ENCODE data around the gene NDC80. TPM values are rescaled to one million over a fixed set of nuclear protein-coding genes. Genes with fewer than 3 reads are reported as not detected.
"Not testable (repeated sequence)": the region's sequence is repeated elsewhere in the genome, so short reads cannot be mapped to it uniquely, and the experiment has no call there.

The NDC80 gene
- 100 to 1,000 TPM in 1 of 2 experiments, 10 to 100 TPM in 1; 91.3 to 103 TPM for total RNA-seq

GRCh38 chr18:2571200-2572170 is at the start of gene NDC80, which contains the start of gene METTL4:
Gene NDC80 (plus strand): TSS chr18:2571557. CDS start chr18:2572986, 1,429 bp downstream.
Gene METTL4 (minus strand): TSS chr18:2571505. CDS start chr18:2567216, 4,289 bp downstream.
- H3K4me1 Mint-ChIP-seq (ENCODE audit: low read depth) = peaks cover 47% of the 10 kb centered on the region
- CTCF ChIA-PET = interaction anchor here (0.6 to 2.8 kb wide), 11 partner anchors 10 to 1094 kb away, joined by 3 to 11 read pairs (median 3); no protein-coding TSS in a partner anchor
- H3K36me3 Mint-ChIP-seq (ENCODE audit: low read depth) = peaks cover 65% of the 10 kb centered on the region
- H3K9me3 Mint-ChIP-seq (ENCODE audit: insufficient read depth) = no peaks in the 10 kb centered on the region
- H3K27ac Mint-ChIP-seq = peak within 1 kb of the TSS; percentile 99
- POLR2A ChIA-PET = interaction anchor here (0.6 to 6.7 kb wide), 18 partner anchors 8 to 1763 kb away, joined by 3 to 56 read pairs (median 3); partner anchors contain the start of genes MYL12B and SMCHD1
- no peaks in the 10 kb centered on the region for H3K27me3 Mint-ChIP-seq (ENCODE audit: low read depth)
- peak; percentile 90 for DNase-seq
- H3K4me3 Mint-ChIP-seq = peak within 1 kb of the TSS; percentile 98
- peak; percentile 81 for ATAC-seq

- peaks cover 2% of the 10 kb centered on the region for H3K36me3 Mint-ChIP-seq (ENCODE audit: low read depth)
- ChIA-PET CTCF (interaction anchor here (1.1 kb wide), 1 partner anchor 20 kb away, joined by 3 read pairs; no protein-coding TSS in a partner anchor), POLR2A (no interaction called here)
- DNase-seq = no peak
- no peak overlapping the region for H3K4me3 Mint-ChIP-seq
- no peaks in the 10 kb centered on the region for H3K27me3 Mint-ChIP-seq (ENCODE audit: low read depth)
- no peak overlapping the region for H3K27ac Mint-ChIP-seq
- ATAC-seq = no peak
- no peaks in the 10 kb centered on the region for H3K9me3 Mint-ChIP-seq (ENCODE audit: insufficient read depth)
- no peaks in the 10 kb centered on the region for H3K4me1 Mint-ChIP-seq (ENCODE audit: low read depth)
These were observed 49.2 kb upstream of the NDC80 start for GRCh38 chr18:2522112-2522511.

- H3K9me3 Mint-ChIP-seq (ENCODE audit: insufficient read depth); H3K4me3 Mint-ChIP-seq; ATAC-seq; H3K36me3 Mint-ChIP-seq (ENCODE audit: low read depth); H3K27me3 Mint-ChIP-seq (ENCODE audit: low read depth); H3K4me1 Mint-ChIP-seq (ENCODE audit: low read depth); H3K27ac Mint-ChIP-seq; DNase-seq; POLR2A ChIA-PET: not testable (repeated sequence)
- CTCF ChIA-PET = interaction anchor here (0.9 kb wide), 1 partner anchor 17 kb away, joined by 4 read pairs; no protein-coding TSS in a partner anchor
These were observed 46.6 kb upstream of the NDC80 start for GRCh38 chr18:2524794-2525198.

- Mint-ChIP-seq H3K4me1 (ENCODE audit: low read depth) (no peaks in the 10 kb centered on the region), H3K27ac (no peak overlapping the region), H3K36me3 (ENCODE audit: low read depth) (no peaks in the 10 kb centered on the region), H3K27me3 (ENCODE audit: low read depth) (no peaks in the 10 kb centered on the region), H3K9me3 (ENCODE audit: insufficient read depth) (no peaks in the 10 kb centered on the region), H3K4me3 (no peak overlapping the region)
- DNase-seq (no peak), ATAC-seq (no peak)
- ChIA-PET POLR2A (no interaction called here), CTCF (no interaction called here)
These were observed 45.0 kb upstream of the NDC80 start for GRCh38 chr18:2526329-2526728.

- no peak overlapping the region for H3K4me3 Mint-ChIP-seq
- DNase-seq = no peak
- CTCF ChIA-PET = no interaction called here
- no peaks in the 10 kb centered on the region for H3K9me3 Mint-ChIP-seq (ENCODE audit: insufficient read depth)
- POLR2A ChIA-PET = no interaction called here
- no peaks in the 10 kb centered on the region for H3K4me1 Mint-ChIP-seq (ENCODE audit: low read depth)
- H3K27me3 Mint-ChIP-seq (ENCODE audit: low read depth) = no peaks in the 10 kb centered on the region
- ATAC-seq = no peak
- no peak overlapping the region for H3K27ac Mint-ChIP-seq
- peaks cover 9% of the 10 kb centered on the region for H3K36me3 Mint-ChIP-seq (ENCODE audit: low read depth)
These were observed 42.2 kb upstream of the NDC80 start for GRCh38 chr18:2529154-2529553.

GRCh38 chr18:2531751-2532150 is 39.6 kb upstream of the NDC80 start:
- peaks cover 10% of the 10 kb centered on the region for H3K36me3 Mint-ChIP-seq (ENCODE audit: low read depth)
- no peak overlapping the region for H3K4me3 Mint-ChIP-seq
- ChIA-PET CTCF (interaction anchor here (0.6 to 1.3 kb wide), 2 partner anchors 15 to 195 kb away, joined by 3 to 4 read pairs; no protein-coding TSS in a partner anchor), POLR2A (no interaction called here)
- no peaks in the 10 kb centered on the region for H3K27me3 Mint-ChIP-seq (ENCODE audit: low read depth)
- ATAC-seq = no peak
- H3K27ac Mint-ChIP-seq = no peak overlapping the region
- no peaks in the 10 kb centered on the region for H3K9me3 Mint-ChIP-seq (ENCODE audit: insufficient read depth)
- no peak for DNase-seq
- H3K4me1 Mint-ChIP-seq (ENCODE audit: low read depth) = no peaks in the 10 kb centered on the region

- CTCF ChIA-PET = no interaction called here
These were observed 38.6 kb upstream of the NDC80 start for GRCh38 chr18:2532797-2533196.

GRCh38 chr18:2534906-2535305 is 36.5 kb upstream of the NDC80 start:
- Mint-ChIP-seq H3K27me3 (ENCODE audit: low read depth) (no peaks in the 10 kb centered on the region), H3K4me3 (no peak overlapping the region), H3K27ac (no peak overlapping the region), H3K9me3 (ENCODE audit: insufficient read depth) (no peaks in the 10 kb centered on the region), H3K4me1 (ENCODE audit: low read depth) (no peaks in the 10 kb centered on the region), H3K36me3 (ENCODE audit: low read depth) (peaks cover 18% of the 10 kb centered on the region)
- POLR2A ChIA-PET = no interaction called here
- ATAC-seq (no peak), DNase-seq (no peak)
- CTCF ChIA-PET = interaction anchor here (1.5 kb wide), 1 partner anchor 12 kb away, joined by 4 read pairs; no protein-coding TSS in a partner anchor

More at GRCh38 chr18:2532797-2533196, 38.6 kb upstream of the NDC80 start:
- DNase-seq (no peak), ATAC-seq (no peak)
- Mint-ChIP-seq H3K27me3 (ENCODE audit: low read depth) (no peaks in the 10 kb centered on the region), H3K36me3 (ENCODE audit: low read depth) (peaks cover 13% of the 10 kb centered on the region), H3K27ac (no peak overlapping the region), H3K9me3 (ENCODE audit: insufficient read depth) (no peaks in the 10 kb centered on the region), H3K4me1 (ENCODE audit: low read depth) (no peaks in the 10 kb centered on the region), H3K4me3 (no peak overlapping the region)
- POLR2A ChIA-PET = no interaction called here

GRCh38 chr18:2535419-2535910 is 35.9 kb upstream of the NDC80 start:
- ChIA-PET CTCF (interaction anchor here (0.9 kb wide), 1 partner anchor 13 kb away, joined by 3 read pairs; no protein-coding TSS in a partner anchor), POLR2A (no interaction called here)
- no peak overlapping the region for H3K27ac Mint-ChIP-seq
- DNase-seq (no peak), ATAC-seq (no peak)
- no peaks in the 10 kb centered on the region for H3K4me1 Mint-ChIP-seq (ENCODE audit: low read depth)
- H3K27me3 Mint-ChIP-seq (ENCODE audit: low read depth) = no peaks in the 10 kb centered on the region
- H3K36me3 Mint-ChIP-seq (ENCODE audit: low read depth) = peaks cover 18% of the 10 kb centered on the region
- H3K9me3 Mint-ChIP-seq (ENCODE audit: insufficient read depth) = no peaks in the 10 kb centered on the region
- no peak overlapping the region for H3K4me3 Mint-ChIP-seq

- ChIA-PET POLR2A (no interaction called here), CTCF (interaction anchor here (0.9 to 2.1 kb wide), 2 partner anchors 11 to 12 kb away, joined by 3 to 10 read pairs; no protein-coding TSS in a partner anchor)
- Mint-ChIP-seq H3K9me3 (ENCODE audit: insufficient read depth) (no peaks in the 10 kb centered on the region), H3K27me3 (ENCODE audit: low read depth) (no peaks in the 10 kb centered on the region), H3K4me1 (ENCODE audit: low read depth) (no peaks in the 10 kb centered on the region), H3K27ac (no peak overlapping the region), H3K4me3 (no peak overlapping the region), H3K36me3 (ENCODE audit: low read depth) (peaks cover 22% of the 10 kb centered on the region)
- DNase-seq (no peak), ATAC-seq (no peak)
These were observed 35.3 kb upstream of the NDC80 start for GRCh38 chr18:2536063-2536462.

GRCh38 chr18:2536493-2536892 is 34.9 kb upstream of the NDC80 start:
- Mint-ChIP-seq H3K27me3 (ENCODE audit: low read depth) (no peaks in the 10 kb centered on the region), H3K4me3 (no peak overlapping the region), H3K27ac (no peak overlapping the region), H3K9me3 (ENCODE audit: insufficient read depth) (no peaks in the 10 kb centered on the region), H3K36me3 (ENCODE audit: low read depth) (peaks cover 22% of the 10 kb centered on the region), H3K4me1 (ENCODE audit: low read depth) (no peaks in the 10 kb centered on the region)
- ChIA-PET CTCF (interaction anchor here (1.4 to 2.1 kb wide), 2 partner anchors 11 to 199 kb away, joined by 4 to 10 read pairs; no protein-coding TSS in a partner anchor), POLR2A (no interaction called here)
- no peak for DNase-seq
- no peak for ATAC-seq

GRCh38 chr18:2537296-2537695 is 34.1 kb upstream of the NDC80 start:
- no peak for ATAC-seq
- DNase-seq = no peak
- Mint-ChIP-seq H3K27me3 (ENCODE audit: low read depth) (no peaks in the 10 kb centered on the region), H3K36me3 (ENCODE audit: low read depth) (peaks cover 22% of the 10 kb centered on the region), H3K4me3 (no peak overlapping the region), H3K4me1 (ENCODE audit: low read depth) (no peaks in the 10 kb centered on the region), H3K9me3 (ENCODE audit: insufficient read depth) (no peaks in the 10 kb centered on the region), H3K27ac (no peak overlapping the region)
- ChIA-PET POLR2A (no interaction called here), CTCF (interaction anchor here (1.4 to 2.1 kb wide), 2 partner anchors 10 to 200 kb away, joined by 4 to 10 read pairs; no protein-coding TSS in a partner anchor)
